Sigmoid colon (tissue), 7 donors: Measurements from ENCODE around the gene PDGFA. TPM values are rescaled to one million over a fixed set of nuclear protein-coding genes. Genes with fewer than 3 reads are reported as not detected.

Source experiments
- DNase-seq: peaks from one replicate; pipeline ENCODE4 v3.0.0-alpha.2; 2019
- H3K27ac ChIP-seq, 4 donors: fragments of 200-600 bp; sonication (generic); one replicate each; pipeline ENCODE4 v1.5.1; 2016 to 2019; ENCODE audit warnings: mild to moderate bottlenecking in 1 of 4
- H3K27me3 ChIP-seq, 3 donors: fragments of 200-600 bp; sonication (generic); one replicate each; pipeline ENCODE4 v1.5.1; 2019; ENCODE audit warnings: mild to moderate bottlenecking in 1 of 3
- H3K36me3 ChIP-seq, 4 donors: fragments of 200-600 bp; sonication (generic); one replicate each; pipeline ENCODE4 v1.5.1; 2016 to 2019
- H3K4me1 ChIP-seq, 4 donors: fragments of 200-600 bp; sonication (generic); one replicate each; pipeline ENCODE4 v1.5.1; 2017 to 2019
- H3K4me3 ChIP-seq, 4 donors: fragments of 200-600 bp; sonication (generic); one replicate each; pipeline ENCODE4 v1.5.1; 2017 to 2019; ENCODE audit warnings: mild to moderate bottlenecking in 2 of 4, moderate library complexity in 1 of 4
- H3K9me3 ChIP-seq, 4 donors: fragments of 200-600 bp in 3 of 4; sonication (generic) in 3 of 4; one replicate each; pipeline versions ENCODE4 v1.5.1 to v1.6.1; 2013 to 2019
- CTCF ChIP-seq, 4 experiments: fragments of 450-650 bp in 3 of 4; fragments of 200-600 bp in 1 of 4; IDR thresholded peaks; one replicate each; pipeline ENCODE4 v1.5.1; 2016 to 2019; ENCODE audit warnings: antibody characterized with exemption in 4 of 4, mild to moderate bottlenecking in 3 of 4, moderate library complexity in 2 of 4
- EP300 ChIP-seq, 4 donors: sonication (generic); formaldehyde crosslinking; IDR thresholded peaks; one replicate each; pipeline ENCODE4 v1.6.1; 2017; ENCODE audit warnings: antibody characterized with exemption in 4 of 4
- POLR2A ChIP-seq, 2 donors: fragments of 450-650 bp; IDR thresholded peaks; one replicate each; pipeline ENCODE4 v1.6.1; 2016; ENCODE audit warnings: antibody characterized with exemption in 2 of 2, mild to moderate bottlenecking in 2 of 2, moderate library complexity in 2 of 2
- POLR2AphosphoS5 ChIP-seq, 4 donors: sonication (generic); formaldehyde crosslinking; IDR thresholded peaks; one replicate each; pipeline ENCODE4 v1.6.1; 2017; ENCODE audit warnings: antibody characterized with exemption in 4 of 4
- WGBS, 2 donors: extraction: QIAGEN DNeasy Blood & Tissue Kit; methylation state at CpG; one replicate each; pipeline ENCODE4 v1.1.7; 2013; 5-methylcytosine and 5-hydroxymethylcytosine counted together
- intact Hi-C: fragments of 100-400 bp; cut with DNase I; formaldehyde crosslinking; loops from one replicate; pipeline ENCODE4 v1.15.1; 2023
- polyA plus RNA-seq, 3 donors: library from polyadenylated mRNA; stranded (reverse); fragments of 200-250 nt; gene quantifications; one replicate each; pipeline ENCODE4 v1.2.3, GENCODE V29; 2013
- total RNA-seq, 4 donors: library from RNA; depleted of rRNA; stranded (reverse); fragments of >200 nt; gene quantifications; one replicate each; pipeline ENCODE4 v1.1.0, GENCODE V29; 2016
- donor health status: healthy with polysubstance abuse.
- donor health status: Bipolar disorder and iron deficiency.
- donor health status: healthy.

Gene PDGFA
- total and polyA plus RNA-seq, 7 donors: 19.7 to 38.5 (median 33.9) TPM

GRCh38 chr7:556837-557557 lies 37.4 kb upstream of the PDGFA start:
- intact Hi-C loops: no loop called here
- DNase-seq: no peak
- H3K27me3 ChIP-seq: no peaks in the 10 kb centered on the region
- TF ChIP-seq POLR2A (IDR thresholded peaks at IDR 0.05) (no peak), EP300 (IDR thresholded peaks at IDR 0.05) (no peak), POLR2AphosphoS5 (IDR thresholded peaks at IDR 0.05) (no peak), CTCF (IDR thresholded peaks at IDR 0.05) (no peak)
- WGBS, 2 donors: 93 to 96% methylated on average over 32 of the region's 32 CpGs
- H3K4me3 ChIP-seq: no peak overlapping the region
- no peaks in the 10 kb centered on the region for H3K36me3 ChIP-seq
- no peaks in the 10 kb centered on the region for H3K4me1 ChIP-seq
- no peaks in the 10 kb centered on the region for H3K9me3 ChIP-seq
- no peak overlapping the region for H3K27ac ChIP-seq

- no peak for DNase-seq
- no peaks in the 10 kb centered on the region for H3K9me3 ChIP-seq
- H3K4me3 ChIP-seq: no peak overlapping the region
- TF ChIP-seq POLR2A (IDR thresholded peaks at IDR 0.05) (no peak), EP300 (IDR thresholded peaks at IDR 0.05) (no peak), CTCF (IDR thresholded peaks at IDR 0.05) (no peak), POLR2AphosphoS5 (IDR thresholded peaks at IDR 0.05) (no peak)
- H3K27me3 ChIP-seq: no peaks in the 10 kb centered on the region
- no peaks in the 10 kb centered on the region for H3K36me3 ChIP-seq
- no peak overlapping the region for H3K27ac ChIP-seq
- 90% methylated on average over 30 of the region's 30 CpGs for WGBS, 2 donors
- intact Hi-C loops: no loop called here
- H3K4me1 ChIP-seq: no peaks in the 10 kb centered on the region
Measured at GRCh38 chr7:556291-556826, 36.7 kb upstream of the PDGFA start.

GRCh38 chr7:555551-556160 lies 36.0 kb upstream of the PDGFA start:
- no peaks in the 10 kb centered on the region for H3K9me3 ChIP-seq
- no peak for TF ChIP-seq POLR2AphosphoS5 (IDR thresholded peaks at IDR 0.05)
- TF ChIP-seq EP300 (IDR thresholded peaks at IDR 0.05): no peak
- no peak for TF ChIP-seq CTCF (IDR thresholded peaks at IDR 0.05)
- TF ChIP-seq POLR2A (IDR thresholded peaks at IDR 0.05): no peak
- intact Hi-C loops: no loop called here
- no peaks in the 10 kb centered on the region for H3K27me3 ChIP-seq
- H3K4me1 ChIP-seq: no peaks in the 10 kb centered on the region
- no peak overlapping the region for H3K27ac ChIP-seq
- H3K36me3 ChIP-seq: no peaks in the 10 kb centered on the region
- no peak for DNase-seq
- WGBS, 2 donors: 94 to 95% methylated on average over 18 of the region's 18 CpGs
- no peak overlapping the region for H3K4me3 ChIP-seq

- H3K27me3 ChIP-seq: no peaks in the 10 kb centered on the region
- no peak for TF ChIP-seq POLR2A (IDR thresholded peaks at IDR 0.05)
- TF ChIP-seq POLR2AphosphoS5 (IDR thresholded peaks at IDR 0.05): no peak
- TF ChIP-seq EP300 (IDR thresholded peaks at IDR 0.05): no peak
- no peak for TF ChIP-seq CTCF (IDR thresholded peaks at IDR 0.05)
- no peak overlapping the region for H3K4me3 ChIP-seq
- H3K36me3 ChIP-seq: peaks cover 0 to 5% (median 0%) of the 10 kb centered on the region in 4 donors
- no peak overlapping the region for H3K27ac ChIP-seq
- DNase-seq: no peak
- H3K4me1 ChIP-seq: no peaks in the 10 kb centered on the region
- H3K9me3 ChIP-seq: no peaks in the 10 kb centered on the region
- 50 to 74% methylated on average over 18 of the region's 18 CpGs for WGBS, 2 donors
- intact Hi-C loops: no loop called here
Measured at GRCh38 chr7:553636-554111, 34.0 kb upstream of the PDGFA start.
